ENCODE data around the gene PDS5A.
"Not testable (repeated sequence)": the region's sequence is repeated elsewhere in the genome, so short reads cannot be mapped to it uniquely, and the experiment has no call there.

- TF ChIP-seq CTCF, POLR2A (IDR thresholded peaks at IDR 0.05): not testable (repeated sequence)
These were observed 46.3 kb upstream of the PDS5A start for GRCh38 chr4:40024049-40024448.
